Neural progenitor cell (in vitro differentiated cells): ENCODE results near the gene RASSF4.

Source experiments
- CTCF ChIP-seq: fragments of 200-600 bp; sonication (generic); IDR thresholded peaks from 2 replicates; pipeline ENCODE4 v1.5.1; 2017; ENCODE audit warnings: antibody characterized with exemption, mild to moderate bottlenecking
- EZH2phosphoT487 ChIP-seq: fragments of 200-600 bp; sonication (generic); IDR thresholded peaks from 2 replicates; pipeline ENCODE4 v1.6.1; 2017; ENCODE audit warnings: antibody characterized with exemption

GRCh38 chr10:44968500-44969400, 9.1 kb downstream of the RASSF4 start:
- TF ChIP-seq CTCF, result no peak
- TF ChIP-seq EZH2phosphoT487, result no peak
